Activated CD4-positive, alpha-beta T cell treated with anti-CD3 and anti-CD28 coated beads for 1 hour (primary cell): Measurements from ENCODE around the gene PPP1R11.
"Not testable (repeated sequence)": the region's sequence is repeated elsewhere in the genome, so short reads cannot be mapped to it uniquely, and the experiment has no call there.

Source experiments
- DNase-seq: peaks from one replicate; pipeline ENCODE4 v3.0.0-alpha.2; 2020

Gene PPP1R11

GRCh38 chr6:30100154-30100553, 33.2 kb downstream of the PPP1R11 start:
- DNase-seq: no peak

GRCh38 chr6:30100585-30101443, 33.8 kb downstream of the PPP1R11 start:
- no peak for DNase-seq

GRCh38 chr6:30101444-30102413, 34.7 kb downstream of the PPP1R11 start:
- peak; percentile 42 for DNase-seq

- no peak for DNase-seq
Observed at GRCh38 chr6:30102414-30102969, 35.5 kb downstream of the PPP1R11 start.

GRCh38 chr6:30102970-30103871, 36.2 kb downstream of the PPP1R11 start:
- DNase-seq: peak; percentile 70

- no peak for DNase-seq
Observed at GRCh38 chr6:30103872-30104179, 36.8 kb downstream of the PPP1R11 start.

GRCh38 chr6:30104661-30105060, 37.7 kb downstream of the PPP1R11 start:
- DNase-seq: no peak

- DNase-seq: no peak
Observed at GRCh38 chr6:30111266-30111856, 44.4 kb downstream of the PPP1R11 start.

GRCh38 chr6:30112402-30112994, 45.5 kb downstream of the PPP1R11 start:
- no peak for DNase-seq

GRCh38 chr6:30113003-30113759, 46.2 kb downstream of the PPP1R11 start, which contains the start of gene TRIM31:
TRIM31 (minus strand) TSS chr6:30113090; CDS start chr6:30112805, 285 bp downstream.
- DNase-seq: no peak

- DNase-seq: no peak
Observed at GRCh38 chr6:30113841-30114240, 46.8 kb downstream of the PPP1R11 start.

GRCh38 chr6:30116724-30117123, 49.7 kb downstream of the PPP1R11 start:
- DNase-seq: no peak

- not testable (repeated sequence) for DNase-seq
Observed at GRCh38 chr6:30118691-30119090, 51.7 kb downstream of the PPP1R11 start.
